Heart left ventricle (tissue), 13 donors: ENCODE results near the gene SMARCD3.

Source experiments
- CTCF ChIP-seq, 12 donors: fragments of 200-600 bp; sonication (generic) in 4 of 12; IDR thresholded peaks; one replicate each; pipeline versions ENCODE4 v1.5.0 to v1.8.0; 2018 to 2022; ENCODE audit warnings: antibody characterized with exemption in 12 of 12, mild to moderate bottlenecking in 5 of 12
- POLR2A ChIP-seq, 2 donors: fragments of 450-650 bp; IDR thresholded peaks; one replicate each; pipeline ENCODE4 v1.6.1; 2017; ENCODE audit warnings: antibody characterized with exemption in 2 of 2, mild to moderate bottlenecking in 2 of 2, moderate library complexity in 2 of 2
- donor health status: ischemic (EF 13 %, LVEDD 7.1; RV severe dilation, severe dysfunction).
- donor health status: DM: no; HTN: yes; CAD: no.
- donor health status: DM: no; HTN: no; CAD: no.
- donor health status: ischemic (EF 25% LVEDD 6.9; RV normal size, moderate dysfunction).
- donor health status: ischemic (EF 25% LVEDD 5.7; RV mildly dilated, moderate dysfunction).
- donor health status: ischemic (EF 35%, LVEDD 5.7; RV mildly dilated, moderate dysfunction).
- donor health status: nonischemic (EF 11% LVEDD 7.7; RV severe dilation, severe dysfunction).
- donor health status: DM: yes; HTN: yes; CAD: no.
- donor health status: PGD.
- donor health status: ischemic (EF 29% LVEDD 5.4; RV normal size, mild dysfunction).
- donor health status: nonischemic (EF 23%, LVEDD 6.1; RV moderate dilation, normal function).

- TF ChIP-seq CTCF (IDR thresholded peaks at IDR 0.05) (no peak), POLR2A (IDR thresholded peaks at IDR 0.05) (no peak)
These were observed 23.9 kb upstream of the SMARCD3 start for GRCh38 chr7:151272405-151272804.
